IMR-90 (cell line): ENCODE data around the gene BGN. TPM values are rescaled to one million over a fixed set of nuclear protein-coding genes. Genes with fewer than 3 reads are reported as not detected.

Source experiments
- ATAC-seq: fragments of 200-7000 bp; cut with Tn5 transposase; 2 replicates; pipeline ENCODE4 v1.9.1; 2020; ENCODE audit warnings: low read depth, mild to moderate bottlenecking, moderate library complexity
- BruUV-seq: library from RNA; stranded (reverse); fragments of 400-500 nt; replicated peaks from 2 replicates; lab custom pipeline; 2021; lab: Mats Ljungman, UMichigan
- CTCF ChIA-PET: fragments of 300-600 bp; formaldehyde crosslinking; extraction: SDS; loops from one replicate; lab custom pipeline; 2021; ENCODE audit warnings: antibody characterized with exemption; lab: Yijun Ruan, JAX
- POLR2A ChIA-PET: fragments of 300-600 bp; sonication (Branson Sonifier 250); formaldehyde crosslinking; loops from one replicate; lab custom pipeline; 2022; ENCODE audit warnings: antibody characterized with exemption; ENCODE audit not compliant: unreplicated experiment; lab: Charles Lee
- DNase-seq: peaks from one replicate; pipeline ENCODE4 v3.0.0; 2013
- H2AFZ ChIP-seq: replicated peaks from 2 replicates; pipeline ENCODE3; 2013; ENCODE audit warnings: low read length, mild to moderate bottlenecking; ENCODE audit not compliant: poor library complexity
- H2AK5ac ChIP-seq: 2 replicates; pipeline ENCODE4 v1.6.1; 2013; ENCODE audit warnings: low read depth, low read length, inconsistent platforms
- H2AK9ac ChIP-seq: replicated peaks from 2 replicates; pipeline ENCODE3; 2013; ENCODE audit warnings: mild to moderate bottlenecking, low read depth, low read length, moderate library complexity; ENCODE audit not compliant: poor library complexity
- H2BK120ac ChIP-seq: 2 replicates; pipeline ENCODE4 v1.6.1; 2013; ENCODE audit warnings: low read depth, low read length, inconsistent platforms
- H2BK15ac ChIP-seq: 3 replicates; pipeline ENCODE4 v1.6.1; 2013; ENCODE audit warnings: low read depth, low read length, inconsistent platforms
- H2BK20ac ChIP-seq: 2 replicates; pipeline ENCODE4 v1.6.1; 2013; ENCODE audit warnings: low read depth, mild to moderate bottlenecking, inconsistent platforms, low read length, moderate library complexity
- H2BK5ac ChIP-seq: 2 replicates; pipeline ENCODE4 v1.6.1; 2013; ENCODE audit warnings: mild to moderate bottlenecking, low read depth, low read length, inconsistent platforms; ENCODE audit not compliant: poor library complexity, severe bottlenecking
- H3K14ac ChIP-seq: replicated peaks from 2 replicates; pipeline ENCODE4 v1.6.1; 2013; ENCODE audit warnings: low read depth, low read length, inconsistent platforms
- H3K18ac ChIP-seq: 2 replicates; pipeline ENCODE4 v1.6.1; 2013; ENCODE audit warnings: low read depth, low read length, control low read depth
- H3K23ac ChIP-seq: 2 replicates; pipeline ENCODE4 v1.6.1; 2013; ENCODE audit warnings: low read depth, low read length, inconsistent platforms
- H3K27ac ChIP-seq: 2 replicates; pipeline ENCODE4 v1.5.1; 2013; ENCODE audit warnings: mild to moderate bottlenecking, control low read depth, low read length; ENCODE audit not compliant: insufficient read depth
- H3K27me3 ChIP-seq: 2 replicates; pipeline ENCODE4 v1.6.1; 2013; ENCODE audit warnings: low read length; ENCODE audit not compliant: control insufficient read depth, insufficient read depth
- H3K36me3 ChIP-seq: 2 replicates; pipeline ENCODE4 v1.6.1; 2013; ENCODE audit warnings: low read length, mixed read lengths; ENCODE audit not compliant: control insufficient read depth, insufficient read depth
- H3K4ac ChIP-seq: 2 replicates; pipeline ENCODE4 v1.6.1; 2013; ENCODE audit warnings: low read depth, low read length, inconsistent platforms
- H3K4me1 ChIP-seq: 2 replicates; pipeline ENCODE4 v1.6.1; 2013; ENCODE audit warnings: low read length, mixed read lengths; ENCODE audit not compliant: control insufficient read depth, insufficient read depth
- H3K4me2 ChIP-seq: 2 replicates; pipeline ENCODE4 v1.6.1; 2013; ENCODE audit warnings: low read depth, mild to moderate bottlenecking, control low read depth, low read length, moderate library complexity
- H3K4me3 ChIP-seq: 2 replicates; pipeline ENCODE4 v1.5.1; 2013; ENCODE audit warnings: low read depth, mild to moderate bottlenecking, control low read depth, low read length, moderate library complexity; ENCODE audit not compliant: insufficient read depth
- H3K56ac ChIP-seq: 2 replicates; pipeline ENCODE4 v1.6.1; 2013; ENCODE audit warnings: low read length, inconsistent platforms; ENCODE audit not compliant: insufficient read depth; ENCODE audit errors: extremely low read depth
- H3K79me1 ChIP-seq, 2 experiments: 2 replicates each; pipeline ENCODE4 v1.6.1; 2013; ENCODE audit warnings: low read length in 2 of 2, inconsistent platforms in 1 of 2, low read depth in 1 of 2
- H3K9ac ChIP-seq: 2 replicates; pipeline ENCODE4 v1.6.1; 2013; ENCODE audit warnings: low read depth, low read length, control low read depth
- H3K9me1 ChIP-seq: 2 replicates; pipeline ENCODE4 v1.6.1; 2013; ENCODE audit warnings: low read length, inconsistent platforms; ENCODE audit not compliant: insufficient read depth
- H3K9me3 ChIP-seq: 2 replicates; pipeline ENCODE4 v1.6.1; 2013; ENCODE audit warnings: low read length; ENCODE audit not compliant: control insufficient read depth, insufficient read depth
- H4K20me1 ChIP-seq: 2 replicates; pipeline ENCODE4 v1.6.1; 2013; ENCODE audit warnings: low read length, inconsistent platforms; ENCODE audit not compliant: insufficient read depth
- H4K5ac ChIP-seq: 2 replicates; pipeline ENCODE4 v1.6.1; 2013; ENCODE audit warnings: mild to moderate bottlenecking, low read depth, low read length, control low read depth
- H4K8ac ChIP-seq, 2 experiments: 2 replicates each; pipeline ENCODE4 v1.6.1; 2013; ENCODE audit warnings: low read depth in 2 of 2, low read length in 2 of 2, control low read depth in 1 of 2, inconsistent platforms in 1 of 2
- H4K91ac ChIP-seq: 2 replicates; pipeline ENCODE4 v1.6.1; 2013; ENCODE audit warnings: low read depth, low read length, inconsistent platforms; ENCODE audit not compliant: insufficient read depth
- CEBPB ChIP-seq: IDR thresholded peaks from 2 replicates; pipeline ENCODE4 v1.6.1; 2012; ENCODE audit warnings: low read depth, low read length, improper control_type of control experiment
- MXI1 ChIP-seq: IDR thresholded peaks from 2 replicates; pipeline ENCODE4 v1.6.1; 2012; ENCODE audit warnings: low read depth, mild to moderate bottlenecking, low read length, moderate library complexity, borderline replicate concordance
- NFE2L2 ChIP-seq: fragments of 150-350 bp; IDR thresholded peaks from 2 replicates; pipeline ENCODE4 v1.6.1; 2016; ENCODE audit warnings: low read depth, mild to moderate bottlenecking, low read length
- POLR2A ChIP-seq: IDR thresholded peaks from 2 replicates; pipeline ENCODE4 v1.6.1; 2012; ENCODE audit warnings: mild to moderate bottlenecking, low read depth, low read length
- RAD21 ChIP-seq: IDR thresholded peaks from 2 replicates; pipeline ENCODE4 v1.6.1; 2012; ENCODE audit warnings: low read length, improper control_type of control experiment
- RFX5 ChIP-seq: IDR thresholded peaks from 2 replicates; pipeline ENCODE4 v1.8.0; 2012; ENCODE audit warnings: low read depth, mild to moderate bottlenecking, low read length, moderate library complexity
- WGBS, 2 experiments: methylation state at CpG; one replicate each; pipeline versions ENCODE4 v1.1.5 to v1.1.7; 2013; ENCODE audit warnings: missing lambda C conversion rate in 2 of 2; ENCODE audit not compliant: insufficient read length in 1 of 2; ENCODE audit errors: extremely low coverage in 2 of 2; 5-methylcytosine and 5-hydroxymethylcytosine counted together
- dilution Hi-C: fragments of 300-500 bp; cut with HindIII; formaldehyde crosslinking; loops from one replicate; pipeline ENCODE4 v1.14.3; 2018; ENCODE audit warnings: low sequenced_read_pairs; ENCODE audit not compliant: unreplicated experiment
- in situ Hi-C: fragments of 300-500 bp; cut with MboI; formaldehyde crosslinking; loops from 3 replicates; pipeline ENCODE4 v1.14.3; 2019; ENCODE audit warnings: low sequenced_read_pairs, inconsistent platforms, mixed read lengths
- intact Hi-C: fragments of 100-400 bp; cut with micrococcal nuclease; formaldehyde crosslinking; loops from 2 replicates; pipeline ENCODE4 v1.10.0; 2022
- polyA plus RNA-seq, 3 experiments: library from polyadenylated mRNA; depleted of rRNA; stranded (reverse); fragments of >200 nt; gene quantifications; 2 replicates each; pipeline ENCODE4 v1.2.3, GENCODE V29; 2012; ENCODE audit warnings: low replicate concordance in 1 of 3
- total RNA-seq: library from RNA; depleted of rRNA; stranded (reverse); fragments of >200 nt; gene quantifications from 2 replicates; pipeline ENCODE4 v1.2.3, GENCODE V29; 2012
- TF ChIP-seq, protein P1 (sequence below): conservative IDR thresholded peaks from 2 replicates; pipeline ENCODE4 v1.5.1; 2012; ENCODE audit warnings: mild to moderate bottlenecking, low read depth, low read length, improper control_type of control experiment
- TF ChIP-seq, protein P2 (sequence below): fragments of 150-350 bp; IDR thresholded peaks from 2 replicates; pipeline ENCODE4 v1.6.1; 2016; ENCODE audit warnings: low read depth, mild to moderate bottlenecking, low read length, moderate library complexity, borderline replicate concordance

The BGN gene
- total and polyA plus RNA-seq, 2 of the 4 experiments (the other 2 are of a cell fraction) = 11.3 to 298 TPM

DNA sequence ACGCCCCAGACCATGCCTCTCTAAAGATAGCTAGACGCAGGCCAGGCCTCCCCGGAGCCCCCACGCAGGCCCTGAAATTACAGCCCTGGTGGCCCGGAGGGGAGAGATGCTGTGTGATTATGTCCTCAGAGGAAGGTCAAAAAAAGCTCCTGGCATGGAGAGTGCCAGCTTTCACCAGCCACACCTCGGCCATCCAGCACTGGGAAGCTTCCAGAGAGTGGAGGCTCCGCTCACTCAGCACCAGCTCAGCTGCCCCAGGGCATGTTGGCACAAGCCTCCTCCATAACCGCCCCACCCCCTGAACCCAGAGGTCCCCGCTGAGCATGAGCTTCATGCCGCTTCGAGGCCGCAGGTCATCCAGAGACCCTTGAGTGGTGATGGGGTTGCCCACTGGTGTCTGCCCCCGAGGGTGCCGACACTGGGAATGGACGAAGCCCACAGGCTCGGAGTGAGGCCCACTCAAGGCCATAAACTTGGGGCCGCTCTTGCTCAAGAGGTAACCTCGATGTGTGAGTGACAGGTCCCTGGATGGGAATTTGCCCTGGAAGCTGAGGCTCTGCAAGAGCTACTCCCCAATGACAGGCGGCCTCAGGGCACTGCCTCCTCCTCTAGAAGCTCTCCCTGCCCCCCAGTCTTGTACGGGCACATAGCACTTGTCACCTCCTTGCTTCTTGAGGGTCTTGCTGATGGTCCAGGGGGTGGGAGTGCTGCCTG lies 4.4 kb upstream of the BGN start:
- no peak overlapping the region for H3K18ac ChIP-seq
- H2BK5ac ChIP-seq = no peak overlapping the region
- H2AFZ ChIP-seq = no peak overlapping the region
- no peak overlapping the region for H4K91ac ChIP-seq
- H3K4me3 ChIP-seq = no peak overlapping the region
- no peaks in the 10 kb centered on the region; the same call in 1 of the 2 replicates for H3K9me3 ChIP-seq
- no peaks in the 10 kb centered on the region for H3K36me3 ChIP-seq
- no peak overlapping the region for H3K56ac ChIP-seq
- ATAC-seq (no peak), DNase-seq (no peak)
- H3K4me1 ChIP-seq = peaks cover 32% of the 10 kb centered on the region
- H4K5ac ChIP-seq = peak overlapping the region; percentile 39; the same call in 1 of the 2 replicates
- TF ChIP-seq RFX5 (no peak), NFE2L2 (no peak), CEBPB (no peak), MXI1 (no peak), RAD21 (no peak), POLR2A (no peak)
- TF ChIP-seq, protein P1, sequence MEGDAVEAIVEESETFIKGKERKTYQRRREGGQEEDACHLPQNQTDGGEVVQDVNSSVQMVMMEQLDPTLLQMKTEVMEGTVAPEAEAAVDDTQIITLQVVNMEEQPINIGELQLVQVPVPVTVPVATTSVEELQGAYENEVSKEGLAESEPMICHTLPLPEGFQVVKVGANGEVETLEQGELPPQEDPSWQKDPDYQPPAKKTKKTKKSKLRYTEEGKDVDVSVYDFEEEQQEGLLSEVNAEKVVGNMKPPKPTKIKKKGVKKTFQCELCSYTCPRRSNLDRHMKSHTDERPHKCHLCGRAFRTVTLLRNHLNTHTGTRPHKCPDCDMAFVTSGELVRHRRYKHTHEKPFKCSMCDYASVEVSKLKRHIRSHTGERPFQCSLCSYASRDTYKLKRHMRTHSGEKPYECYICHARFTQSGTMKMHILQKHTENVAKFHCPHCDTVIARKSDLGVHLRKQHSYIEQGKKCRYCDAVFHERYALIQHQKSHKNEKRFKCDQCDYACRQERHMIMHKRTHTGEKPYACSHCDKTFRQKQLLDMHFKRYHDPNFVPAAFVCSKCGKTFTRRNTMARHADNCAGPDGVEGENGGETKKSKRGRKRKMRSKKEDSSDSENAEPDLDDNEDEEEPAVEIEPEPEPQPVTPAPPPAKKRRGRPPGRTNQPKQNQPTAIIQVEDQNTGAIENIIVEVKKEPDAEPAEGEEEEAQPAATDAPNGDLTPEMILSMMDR = no peak
- TF ChIP-seq, protein P2, sequence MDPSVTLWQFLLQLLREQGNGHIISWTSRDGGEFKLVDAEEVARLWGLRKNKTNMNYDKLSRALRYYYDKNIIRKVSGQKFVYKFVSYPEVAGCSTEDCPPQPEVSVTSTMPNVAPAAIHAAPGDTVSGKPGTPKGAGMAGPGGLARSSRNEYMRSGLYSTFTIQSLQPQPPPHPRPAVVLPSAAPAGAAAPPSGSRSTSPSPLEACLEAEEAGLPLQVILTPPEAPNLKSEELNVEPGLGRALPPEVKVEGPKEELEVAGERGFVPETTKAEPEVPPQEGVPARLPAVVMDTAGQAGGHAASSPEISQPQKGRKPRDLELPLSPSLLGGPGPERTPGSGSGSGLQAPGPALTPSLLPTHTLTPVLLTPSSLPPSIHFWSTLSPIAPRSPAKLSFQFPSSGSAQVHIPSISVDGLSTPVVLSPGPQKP = no peak
- BruUV-seq = no TSS peak
- H2AK5ac ChIP-seq = peak overlapping the region; percentile 0; the same call in 1 of the 2 replicates
- ChIA-PET CTCF (no interaction called here), POLR2A (no interaction called here)
- H4K20me1 ChIP-seq = no peaks in the 10 kb centered on the region
- no peak overlapping the region; the same call in 1 of the 2 replicates for H3K4ac ChIP-seq
- no peaks in the 10 kb centered on the region for H3K27me3 ChIP-seq
- no peak overlapping the region for H2BK15ac ChIP-seq
- peaks cover 9% of the 10 kb centered on the region for H3K9me1 ChIP-seq
- H3K9ac ChIP-seq = no peak overlapping the region
- H3K4me2 ChIP-seq = no peak overlapping the region
- H2BK120ac ChIP-seq = no peak overlapping the region
- no peak overlapping the region for H2AK9ac ChIP-seq
- H3K14ac ChIP-seq = no peak overlapping the region
- no peak overlapping the region for H3K23ac ChIP-seq
- H4K8ac ChIP-seq = 0 out of 4 replicates have a peak overlapping the region, but pooled peaks of 1 of the 2 experiments have one; percentile 33
- H2BK20ac ChIP-seq = peak overlapping the region; percentile 35; the same call in 1 of the 2 replicates
- in situ Hi-C loops = no loop called here
- WGBS, 2 experiments = 91% methylated on average over 8 of the region's 20 CpGs; no CpG with 5 or more reads in 1 of the 2 experiments
- dilution Hi-C loops = no loop called here
- H3K27ac ChIP-seq = no peak overlapping the region
- peaks cover 0 to 7% of the 10 kb centered on the region in 2 experiments; a peak in 1 of 4 replicates for H3K79me1 ChIP-seq
- intact Hi-C loops = no loop called here
